ENCODE data around the gene GRIN2A.

Gene GRIN2A

GRCh38 chr16:10083301-10083700 is 98.9 kb downstream of the GRIN2A start:
- DNase-seq: no peak

GRCh38 chr16:10081201-10081940 is 100.9 kb downstream of the GRIN2A start:
- DNase-seq: no peak

- DNase-seq: no peak
Observed at GRCh38 chr16:10080051-10080772, 102.0 kb downstream of the GRIN2A start.

GRCh38 chr16:10078541-10078949 is 103.7 kb downstream of the GRIN2A start:
- DNase-seq: no peak

- no peak for DNase-seq
Observed at GRCh38 chr16:10077861-10078260, 104.4 kb downstream of the GRIN2A start.

GRCh38 chr16:10076037-10076436 is 106.2 kb downstream of the GRIN2A start:
- no peak for DNase-seq

GRCh38 chr16:10070591-10070990 is 111.6 kb downstream of the GRIN2A start:
- no peak for DNase-seq

GRCh38 chr16:10069374-10069773 is 112.9 kb downstream of the GRIN2A start:
- DNase-seq: no peak

- DNase-seq: no peak
Observed at GRCh38 chr16:10067835-10068234, 114.4 kb downstream of the GRIN2A start.

- no peak for DNase-seq
Observed at GRCh38 chr16:10067406-10067805, 114.8 kb downstream of the GRIN2A start.

- DNase-seq: no peak
Observed at GRCh38 chr16:10065019-10065418, 117.2 kb downstream of the GRIN2A start.

- no peak for DNase-seq
Observed at GRCh38 chr16:10048850-10049249, 133.4 kb downstream of the GRIN2A start.

GRCh38 chr16:10045947-10046346 is 136.3 kb downstream of the GRIN2A start:
- DNase-seq: no peak

GRCh38 chr16:10045291-10045775 is 136.9 kb downstream of the GRIN2A start:
- no peak for DNase-seq

- DNase-seq: no peak
Observed at GRCh38 chr16:10040136-10041080, 141.8 kb downstream of the GRIN2A start.

GRCh38 chr16:10039220-10040096 is 142.8 kb downstream of the GRIN2A start:
- no peak for DNase-seq

GRCh38 chr16:10037751-10038150 is 144.5 kb downstream of the GRIN2A start:
- no peak for DNase-seq

GRCh38 chr16:10036956-10037355 is 145.3 kb downstream of the GRIN2A start:
- DNase-seq: no peak

- no peak for DNase-seq
Observed at GRCh38 chr16:10033556-10033955, 148.7 kb downstream of the GRIN2A start.

GRCh38 chr16:10031955-10032354 is 150.3 kb downstream of the GRIN2A start:
- no peak for DNase-seq

- no peak for DNase-seq
Observed at GRCh38 chr16:10031473-10031872, 150.8 kb downstream of the GRIN2A start.

- DNase-seq: no peak
Observed at GRCh38 chr16:10028644-10029043, 153.6 kb downstream of the GRIN2A start.
